T-helper 1 cell treated with Interleukin-12 subunit alpha and Interleukin-12 subunit beta and Interleukin-4 antibody, amounts not matched to agents 30 ng/mL and 1 ng/mL, for 36 hours (primary cell): Measurements from ENCODE around the gene PLCE1. TPM values are rescaled to one million over a fixed set of nuclear protein-coding genes. Genes with fewer than 3 reads are reported as not detected.
"Not testable (repeated sequence)": the region's sequence is repeated elsewhere in the genome, so short reads cannot be mapped to it uniquely, and the experiment has no call there.

ENCODE experiments used
- intact Hi-C: fragments of 100-400 bp; cut with micrococcal nuclease; formaldehyde crosslinking; loops from one replicate; pipeline ENCODE4 v1.15.1; 2024
- total RNA-seq: library from RNA; stranded (reverse); gene quantifications from 2 replicates; pipeline ENCODE4 v1.2.3, GENCODE V29; 2022

The PLCE1 gene
- 0.02 and 0.05 TPM in 2 replicates for total RNA-seq

DNA sequence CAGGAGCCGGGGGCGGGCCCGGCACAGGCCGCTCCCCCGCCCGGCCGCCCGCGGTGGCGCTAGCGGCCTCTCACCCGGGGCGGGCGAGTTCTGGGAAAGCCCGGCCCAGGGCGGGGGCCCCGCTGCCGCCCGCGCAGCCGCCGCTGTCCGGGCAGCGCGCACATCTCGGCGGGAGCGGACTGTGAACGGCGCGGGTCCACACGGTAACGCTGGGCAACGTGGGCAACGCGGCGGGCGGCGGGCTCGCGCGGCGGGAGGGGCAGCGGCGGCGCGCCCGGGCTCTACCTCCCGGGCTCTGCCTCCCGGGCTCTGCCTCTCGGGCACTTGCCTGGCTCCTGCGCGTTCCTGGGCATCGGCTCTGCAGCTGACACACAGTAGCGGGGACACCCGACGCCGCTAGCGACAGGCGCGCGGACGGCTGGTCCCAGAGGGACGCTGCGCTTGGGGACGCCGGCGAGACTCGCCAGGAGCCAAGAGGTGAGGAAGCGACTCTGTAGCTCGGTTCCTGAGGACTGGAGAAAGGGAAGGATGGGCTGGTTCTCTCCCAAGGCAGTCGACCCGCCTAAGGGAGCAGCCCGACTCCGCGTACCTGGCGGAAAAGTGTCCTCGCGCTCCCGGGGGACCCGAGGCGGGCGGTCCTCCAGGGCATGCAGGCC, at the start of gene PLCE1:
Gene PLCE1 (plus strand): TSS at position 150 of the 656 bp plus-strand sequence. CDS start 37,116 bp downstream, outside the sequence.
- intact Hi-C loops: no loop called here

DNA sequence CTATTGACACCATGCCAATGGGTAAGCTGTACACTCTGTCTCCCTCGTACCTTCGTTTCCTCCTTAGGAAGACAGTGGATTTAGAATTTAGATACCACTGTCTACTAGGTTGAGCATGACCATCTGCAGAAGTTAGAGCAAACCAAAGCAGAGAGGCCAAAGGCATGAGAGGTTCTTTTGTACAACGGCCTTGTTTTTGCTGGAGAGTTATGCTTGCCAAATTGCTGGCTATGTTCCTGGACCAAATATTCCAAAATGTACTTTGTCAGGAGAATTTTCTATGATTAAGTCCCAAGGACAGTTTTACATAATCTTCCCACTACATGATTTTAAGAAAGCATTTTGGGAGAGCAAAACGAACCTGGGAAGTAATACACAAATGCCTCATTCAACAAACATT, 47.9 kb upstream of the PLCE1 start:
- intact Hi-C loops: no loop called here

DNA sequence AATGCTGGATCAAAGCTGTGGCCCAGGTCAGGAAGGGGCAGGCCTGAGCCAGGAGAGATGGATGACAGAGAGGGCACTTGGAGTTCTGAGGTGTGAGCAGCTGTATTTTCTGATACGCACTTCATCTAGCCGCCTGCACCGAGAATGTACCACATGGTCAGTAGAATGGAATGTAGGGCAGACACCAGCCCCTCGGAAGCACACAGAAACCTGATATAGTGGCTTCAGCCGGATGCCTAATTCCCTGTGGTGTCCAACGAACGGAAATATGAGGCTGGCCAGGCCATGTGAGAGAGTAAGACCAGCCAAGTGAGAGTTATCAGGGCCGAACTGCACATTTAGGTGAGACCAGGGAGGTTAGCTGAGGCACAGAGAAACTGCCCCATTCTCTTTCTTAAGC, 46.7 kb upstream of the PLCE1 start:
- intact Hi-C loops: no loop called here

DNA sequence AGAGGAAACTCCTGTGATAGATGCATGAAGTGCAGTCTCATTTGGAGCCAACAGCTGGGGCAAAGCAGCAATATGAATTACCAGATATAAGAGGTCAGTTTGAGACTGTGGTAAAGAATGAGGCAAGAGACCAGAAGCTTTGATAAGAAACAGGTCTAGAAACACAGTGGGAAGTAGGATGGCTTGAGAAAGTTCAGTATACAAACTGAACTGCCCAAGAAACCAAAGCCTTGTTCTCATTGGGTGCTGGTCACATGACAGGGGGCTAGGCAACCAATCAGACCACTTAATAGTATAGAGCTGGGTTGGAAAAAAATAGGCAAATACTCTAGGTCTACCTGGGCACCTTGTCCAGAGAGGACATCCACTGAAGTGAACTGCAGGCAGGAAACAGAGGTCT, 46.2 kb upstream of the PLCE1 start:
- intact Hi-C loops: no loop called here

DNA sequence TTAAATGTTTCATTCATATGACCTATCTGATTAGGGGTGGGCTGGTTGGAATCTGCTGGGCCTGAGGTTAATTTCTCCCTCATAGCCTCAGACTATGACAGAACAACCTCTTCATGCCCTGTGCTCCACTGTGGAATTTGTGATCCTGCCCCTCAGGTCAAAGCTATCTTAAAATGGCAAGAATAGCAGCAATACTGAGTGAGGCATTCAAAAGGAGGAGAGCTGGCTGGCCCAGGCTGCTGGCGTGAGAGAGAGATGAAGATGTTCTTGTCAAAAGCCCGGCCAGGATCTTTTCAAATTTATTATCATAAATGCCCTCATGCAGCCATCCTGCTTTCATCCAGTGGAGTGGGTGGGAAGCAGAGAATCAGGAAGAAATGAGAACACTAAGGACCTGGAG, 41.8 kb upstream of the PLCE1 start:
- intact Hi-C loops: no loop called here

DNA sequence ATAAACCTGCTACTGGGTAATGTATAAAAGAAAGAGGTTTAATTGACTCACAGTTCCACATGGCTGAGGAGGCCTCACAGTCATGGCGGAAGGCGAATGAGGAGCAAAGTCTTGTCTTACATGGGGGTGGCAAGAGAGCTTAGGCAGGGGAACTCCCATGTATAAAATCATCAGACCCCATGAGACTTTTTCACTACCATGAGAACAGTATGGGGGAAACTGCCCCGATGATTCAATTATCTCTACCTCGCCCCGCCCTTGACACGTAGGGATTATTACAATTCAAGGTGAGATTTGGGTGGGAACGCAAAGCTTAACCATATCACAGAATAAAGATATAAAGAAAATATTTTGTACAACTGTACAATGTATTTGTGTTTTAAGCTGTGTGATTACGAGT, 39.4 kb upstream of the PLCE1 start:
- intact Hi-C loops: no loop called here

DNA sequence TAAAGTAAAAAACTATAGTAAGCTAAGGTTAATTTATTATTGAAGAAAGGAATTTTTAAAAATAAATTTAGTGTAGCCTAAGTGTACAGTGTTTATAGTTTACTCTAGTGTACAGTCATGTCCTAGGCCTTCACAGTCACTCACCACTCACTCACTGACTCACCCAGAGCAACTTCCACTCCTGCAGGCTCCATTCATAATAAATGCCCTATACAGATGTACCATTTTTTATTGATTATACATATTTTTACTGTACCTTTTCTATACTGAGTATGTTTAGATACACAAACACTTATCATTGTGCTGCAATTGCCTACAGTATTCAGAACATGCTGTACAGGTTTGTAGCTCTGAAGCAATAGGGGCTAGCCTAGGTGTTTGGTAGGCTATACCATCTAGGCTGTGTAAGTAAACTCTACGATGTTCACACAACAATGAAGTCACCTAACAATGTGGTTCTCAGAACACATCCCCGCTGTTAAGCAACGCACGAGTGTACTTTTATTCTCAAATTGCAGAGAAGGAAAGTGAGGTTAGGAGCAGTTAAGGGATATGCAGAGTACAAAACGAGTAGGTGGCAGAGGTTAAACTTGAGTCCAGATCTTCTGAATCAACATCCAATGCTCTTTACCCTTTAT, 38.9 kb upstream of the PLCE1 start:
- intact Hi-C loops: no loop called here

DNA sequence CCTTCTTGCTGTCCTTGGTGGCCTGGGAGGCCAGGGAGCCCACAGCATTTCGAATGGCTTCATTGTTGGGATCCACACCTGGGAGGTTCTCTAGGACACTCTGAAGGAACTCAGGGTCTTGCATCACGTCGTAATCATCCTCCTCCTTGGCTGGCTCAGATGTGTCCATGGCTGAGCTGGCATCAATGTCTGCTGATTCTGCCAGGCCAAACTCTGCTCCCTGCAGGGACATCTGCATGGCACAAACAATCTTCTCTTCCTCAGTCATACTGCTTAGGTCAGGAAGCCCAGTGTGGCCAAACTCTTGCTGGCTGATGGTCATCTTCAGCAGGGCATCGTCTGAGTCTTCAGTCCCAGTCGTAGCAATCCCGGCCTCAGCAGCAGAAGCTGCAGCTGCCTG, 34.9 kb upstream of the PLCE1 start:
- intact Hi-C loops: no loop called here

DNA sequence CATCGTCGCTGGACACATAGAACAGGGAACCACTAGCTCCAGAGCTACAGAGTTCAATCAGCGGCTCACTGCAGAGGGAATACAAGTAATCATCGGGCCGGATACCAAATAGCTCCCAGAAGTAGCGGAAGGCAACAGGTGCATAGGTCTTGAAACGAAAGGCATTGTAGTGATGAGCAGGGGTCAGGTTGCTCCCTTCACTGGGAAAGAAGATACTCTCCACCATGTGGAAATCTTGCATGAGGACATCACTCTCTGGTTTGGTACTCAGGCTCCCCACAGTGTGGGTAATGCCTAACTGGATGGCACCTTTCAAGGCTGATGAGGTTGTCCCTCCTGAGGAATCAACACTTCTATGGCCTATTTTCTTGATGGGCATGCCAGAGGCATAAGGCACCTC, 32.7 kb upstream of the PLCE1 start:
- intact Hi-C loops: not testable (repeated sequence)

DNA sequence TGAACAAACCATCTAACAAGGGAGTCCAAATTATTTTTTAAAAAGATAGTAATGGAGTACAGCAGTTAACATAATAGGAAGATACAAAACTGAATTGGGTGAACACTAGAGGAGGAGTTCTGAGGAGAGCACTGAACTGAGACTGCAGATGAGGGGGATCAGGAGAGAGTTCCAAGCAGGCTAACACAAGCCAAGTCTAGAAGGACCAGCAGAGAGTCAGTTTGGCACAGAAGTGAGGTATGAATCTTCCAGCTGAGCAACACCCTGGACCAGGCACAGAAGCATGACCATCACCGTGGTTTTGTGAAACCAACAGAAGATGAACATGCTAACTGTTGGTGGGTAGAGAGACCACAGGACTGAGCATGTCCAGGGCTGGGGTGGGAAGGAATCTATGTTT, 30.8 kb upstream of the PLCE1 start:
- intact Hi-C loops: no loop called here

DNA sequence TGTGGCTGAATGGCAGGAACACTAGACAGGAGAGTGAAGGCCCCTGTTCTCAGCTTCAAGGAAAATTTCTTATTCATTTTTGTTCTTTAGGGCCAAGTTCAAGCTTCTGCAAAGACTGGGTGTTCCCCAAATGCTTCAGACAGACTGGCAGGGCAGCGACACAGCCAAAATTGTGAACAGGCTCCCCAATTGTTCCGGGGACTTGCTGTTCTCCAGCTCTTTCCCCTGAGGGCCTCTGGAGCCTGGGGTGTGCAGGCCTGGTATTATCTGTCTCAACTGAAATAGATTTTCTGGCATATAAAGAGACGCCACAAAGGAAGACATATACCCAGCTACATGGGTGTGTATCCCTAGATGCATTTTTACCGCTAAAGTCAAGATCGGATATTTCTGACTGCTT, 30.3 kb upstream of the PLCE1 start:
- intact Hi-C loops: no loop called here

DNA sequence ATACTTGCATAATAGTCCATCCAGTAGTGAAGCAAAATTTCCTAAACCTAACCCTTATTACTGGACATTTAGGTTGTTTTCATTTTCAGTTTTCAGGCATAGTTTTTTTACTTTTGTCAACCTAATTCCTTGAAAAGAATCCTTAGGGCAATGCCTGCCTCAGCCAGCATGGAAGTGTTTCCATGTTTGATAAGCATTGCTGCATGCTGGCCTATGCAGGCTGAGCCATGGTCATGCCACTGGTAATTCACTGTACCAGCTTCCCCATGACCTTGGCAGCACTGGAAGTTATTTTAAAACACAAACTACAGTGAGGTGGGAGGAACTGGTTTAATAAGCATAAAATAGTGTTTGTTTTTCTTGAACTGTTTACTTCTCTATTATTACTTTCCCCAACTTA, 27.8 kb upstream of the PLCE1 start:
- intact Hi-C loops: no loop called here

DNA sequence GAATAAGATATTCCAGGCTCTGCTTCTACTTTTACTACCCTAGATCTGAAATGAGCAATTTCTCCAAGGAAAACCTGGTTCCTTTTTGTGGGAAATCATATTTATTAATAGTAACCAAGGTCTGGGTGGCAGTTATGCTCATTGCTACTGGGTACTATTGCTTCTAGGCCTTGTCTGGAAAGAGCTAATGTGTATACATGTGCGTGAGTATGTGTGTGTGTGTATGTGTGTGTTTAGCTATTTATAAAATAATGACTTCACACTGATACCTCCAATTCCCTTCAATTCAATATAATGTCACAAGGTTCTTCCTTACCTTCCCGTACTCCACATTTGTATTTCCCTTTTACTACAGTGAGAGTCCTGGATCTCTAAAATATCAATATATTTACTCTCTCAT, 26.0 kb upstream of the PLCE1 start:
- intact Hi-C loops: no loop called here

DNA sequence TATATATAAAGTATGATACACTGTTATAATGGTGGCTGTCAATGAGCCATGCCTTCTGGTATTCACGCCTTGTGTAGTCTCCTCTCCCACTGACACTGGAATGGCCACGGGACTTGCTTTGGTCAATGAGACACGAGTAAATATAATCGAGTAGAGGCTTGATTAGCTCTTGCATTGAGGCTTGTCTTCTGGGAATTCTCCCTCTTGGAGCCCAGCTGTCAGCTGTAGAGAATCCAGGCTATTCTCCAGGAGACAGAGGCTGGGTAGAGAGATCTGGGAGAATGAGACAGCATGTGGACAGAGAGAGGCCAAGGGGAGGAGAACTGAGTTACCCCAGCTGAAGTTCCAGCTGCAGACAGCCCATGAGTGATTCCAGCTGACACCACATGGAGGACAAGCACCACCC, 25.2 kb upstream of the PLCE1 start:
- intact Hi-C loops: no loop called here

DNA sequence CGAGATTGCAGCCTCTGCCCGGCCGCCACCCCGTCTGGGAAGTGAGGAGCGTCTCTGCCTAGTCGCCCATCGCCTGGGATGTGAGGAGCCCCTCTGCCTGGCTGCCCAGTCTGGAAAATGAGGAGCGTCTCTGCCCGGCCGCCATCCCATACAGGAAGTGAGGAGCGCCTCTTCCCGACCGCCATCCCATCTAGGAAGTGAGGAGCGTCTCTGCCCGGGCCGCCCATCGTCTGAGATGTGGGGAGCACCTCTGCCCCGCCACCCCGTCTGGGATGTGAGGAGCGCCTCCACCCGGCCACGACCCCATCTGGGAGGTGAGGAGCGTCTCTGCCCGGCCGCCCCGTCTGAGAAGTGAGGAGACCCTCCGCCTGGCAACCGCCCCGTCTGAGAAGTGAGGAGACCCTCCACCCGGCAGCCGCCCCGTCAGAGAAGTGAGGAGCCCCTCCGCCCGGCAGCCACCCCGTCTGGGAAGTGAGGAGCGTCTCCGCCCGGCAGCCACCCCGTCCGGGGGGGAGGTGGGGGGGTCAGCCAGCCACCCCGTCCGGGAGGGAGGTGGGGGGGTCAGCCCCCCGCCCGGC, 23.2 kb upstream of the PLCE1 start:
- intact Hi-C loops: not testable (repeated sequence)

DNA sequence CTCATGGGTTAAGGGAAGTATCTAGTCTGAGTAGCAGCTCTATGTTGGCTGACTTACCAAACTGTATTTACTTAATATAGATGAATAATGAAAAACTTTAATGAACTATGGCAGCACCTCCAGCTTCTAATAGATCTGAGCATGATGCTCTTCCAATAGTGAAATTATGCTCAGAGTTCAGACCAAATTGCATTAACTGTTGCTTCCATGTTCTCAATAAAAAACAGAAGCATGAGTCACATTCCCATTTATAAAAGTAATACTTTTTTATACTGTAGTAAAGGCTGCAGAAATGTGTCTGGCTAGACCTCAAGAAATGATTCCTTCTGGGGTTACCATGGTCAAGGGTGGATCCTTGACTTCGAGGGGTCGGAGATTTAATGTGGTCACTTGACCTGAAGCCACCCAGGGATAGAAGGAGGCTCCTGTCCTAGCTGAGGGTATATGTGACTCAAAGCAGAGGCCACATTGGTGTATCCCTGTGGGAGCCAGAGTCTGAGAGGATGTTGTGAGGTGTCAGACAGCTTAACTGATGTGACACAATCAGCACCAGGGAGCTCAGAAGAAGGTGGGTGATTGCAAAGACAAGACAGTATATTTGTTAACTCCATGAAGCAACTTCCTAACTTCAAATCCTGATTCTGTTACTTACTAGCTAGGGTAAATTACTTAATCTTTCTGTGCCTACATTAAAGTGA, 19.8 kb upstream of the PLCE1 start:
- intact Hi-C loops: no loop called here

DNA sequence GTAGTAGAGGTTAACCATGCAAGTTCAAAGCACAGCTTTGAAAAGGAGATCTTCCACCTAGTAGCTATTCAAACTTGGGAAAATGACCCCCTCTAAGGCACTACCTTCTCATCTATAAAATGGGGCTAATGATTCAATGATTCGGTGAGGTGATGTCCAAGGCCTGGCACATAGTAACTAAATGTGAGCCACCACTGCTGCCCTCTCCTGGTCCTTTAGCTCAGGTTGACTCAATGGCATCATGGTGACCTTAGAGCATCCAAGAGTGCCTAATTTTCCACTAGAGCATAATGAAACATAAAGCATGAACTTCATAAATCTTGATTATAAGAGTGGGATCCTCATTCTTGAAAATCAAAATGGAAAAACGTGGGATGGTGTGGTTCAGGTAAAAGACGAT, 16.3 kb upstream of the PLCE1 start:
- intact Hi-C loops: no loop called here

DNA sequence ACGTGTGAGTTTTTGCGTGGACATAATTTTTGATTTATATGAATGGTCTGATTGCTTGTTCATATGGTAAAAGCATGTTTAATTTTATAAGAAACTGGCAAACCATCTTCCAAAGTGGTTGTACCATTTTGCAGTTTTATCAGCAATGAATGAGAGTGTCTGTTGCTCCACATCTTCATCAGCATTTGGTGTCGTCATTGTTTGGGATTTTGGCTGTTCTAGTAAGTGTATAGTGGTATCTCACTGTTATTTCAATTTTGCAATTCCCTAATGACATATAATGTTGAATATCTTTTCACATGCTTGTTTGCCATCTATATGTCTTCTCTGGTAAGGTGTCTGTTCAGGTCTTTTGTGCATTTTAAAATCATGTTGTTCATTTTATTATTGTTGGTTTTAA, 13.2 kb upstream of the PLCE1 start:
- intact Hi-C loops: no loop called here

DNA sequence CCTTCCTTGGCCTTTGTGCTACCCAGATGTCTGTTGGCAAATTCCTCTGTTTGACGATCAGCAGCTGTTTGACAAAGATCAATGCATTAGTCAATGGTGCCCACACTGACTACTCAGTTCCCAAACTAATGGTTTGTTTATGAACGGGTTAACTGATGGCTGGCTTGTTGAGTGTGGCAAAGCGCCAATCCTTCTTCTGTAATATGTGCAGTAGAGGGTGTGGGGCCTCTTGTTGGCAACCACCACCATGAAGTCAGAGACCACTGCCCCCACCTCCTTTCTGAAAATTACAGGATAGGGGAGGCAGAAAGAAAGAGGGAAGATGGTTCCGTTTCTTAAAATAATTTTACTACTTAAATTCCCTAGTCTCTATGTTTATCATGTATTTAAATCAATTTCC, 2.6 kb upstream of the PLCE1 start:
- intact Hi-C loops: no loop called here

DNA sequence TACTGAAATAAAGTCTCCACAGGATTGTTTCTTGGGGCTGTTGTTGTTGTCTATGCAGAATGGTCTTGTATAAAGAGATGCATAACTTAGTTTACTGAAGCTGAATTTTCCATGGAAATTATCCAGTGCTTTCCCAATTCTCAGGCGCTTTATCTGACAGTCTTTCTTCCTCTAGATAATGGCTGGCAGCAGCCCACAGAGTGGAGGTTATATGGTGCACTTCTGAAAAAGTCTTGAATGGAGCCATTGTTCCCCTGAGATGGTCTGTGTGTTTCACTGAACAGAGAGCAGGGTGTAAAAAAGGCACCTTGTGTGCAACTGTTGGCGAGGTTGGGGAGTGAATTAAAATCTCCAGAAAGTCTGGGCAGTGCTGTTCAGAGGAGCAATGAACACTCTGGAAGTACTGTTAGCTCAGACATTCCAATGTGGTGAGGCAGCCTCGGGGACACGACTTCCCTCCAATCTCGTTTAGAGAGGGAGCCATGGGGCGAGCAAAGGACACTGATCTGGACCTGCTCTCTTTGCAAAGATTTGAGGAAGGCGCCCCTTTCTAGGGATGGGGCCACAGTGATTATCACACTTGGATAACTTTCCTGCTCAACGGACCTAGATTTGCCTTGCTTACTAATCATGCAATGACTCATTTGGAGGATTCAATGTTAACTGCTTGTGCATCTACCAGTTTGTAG, 2.0 kb upstream of the PLCE1 start:
- intact Hi-C loops: no loop called here

DNA sequence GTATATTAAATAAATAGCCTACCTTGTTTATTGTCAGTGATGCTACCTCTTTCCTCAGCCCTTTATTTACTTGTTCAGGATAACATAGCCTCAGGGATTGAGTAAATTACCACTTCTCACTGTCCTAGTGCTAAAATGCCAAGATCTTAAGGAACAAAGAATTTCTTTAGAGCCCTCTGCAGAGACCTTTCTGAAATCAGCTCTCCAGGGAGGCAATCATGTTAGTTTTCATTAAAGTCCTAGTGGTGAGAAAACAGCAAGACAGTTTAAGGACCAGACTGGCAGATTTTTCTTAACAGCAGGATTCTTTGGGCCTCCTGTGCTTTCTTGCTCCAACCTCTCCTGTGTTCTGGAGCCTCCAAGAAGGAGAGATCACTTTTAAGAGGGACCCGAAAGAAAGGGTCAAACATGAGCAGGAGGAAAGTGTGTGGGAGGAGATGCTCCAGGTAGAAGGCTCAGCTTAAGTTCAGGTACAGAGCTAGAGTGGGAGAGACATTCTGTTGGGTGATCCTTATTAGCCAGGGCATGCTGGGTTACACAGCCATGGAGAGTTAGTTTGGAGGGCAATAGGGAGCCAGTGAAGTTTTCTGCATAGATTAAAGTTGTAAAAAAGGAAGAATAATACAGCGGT, 1.2 kb upstream of the PLCE1 start:
- intact Hi-C loops: no loop called here
